HepG2 (cell line): ENCODE results near the gene SNAP29. TPM values are rescaled to one million over a fixed set of nuclear protein-coding genes. Genes with fewer than 3 reads are reported as not detected.

Source experiments
- ARID3A ChIP-seq: IDR thresholded peaks from 2 replicates; pipeline ENCODE4 v1.6.1; 2012; ENCODE audit warnings: low read depth, low read length, improper control_type of control experiment
- CHCHD3 ChIP-seq: sonication (generic); formaldehyde crosslinking; IDR thresholded peaks from 2 replicates; pipeline ENCODE4 v1.8.0; 2022; ENCODE audit warnings: mild to moderate bottlenecking, missing genetic modification reagents, moderate library complexity
- DRAP1 ChIP-seq: IDR thresholded peaks from 2 replicates; pipeline ENCODE4 v1.6.1; 2016; ENCODE audit warnings: missing genetic modification reagents, missing compliant biosample characterization
- ETV6 ChIP-seq: sonication (generic); formaldehyde crosslinking; conservative IDR thresholded peaks from 2 replicates; pipeline ENCODE4 v1.4.0; 2020; ENCODE audit warnings: missing genetic modification reagents
- HDAC2 ChIP-seq: sonication (generic); formaldehyde crosslinking; IDR thresholded peaks from 2 replicates; pipeline ENCODE4 v1.4.0; 2020; ENCODE audit warnings: missing genetic modification reagents
- JUND ChIP-seq: sonication (generic); formaldehyde crosslinking; IDR thresholded peaks from 2 replicates; pipeline ENCODE4 v1.8.0; 2022; ENCODE audit warnings: mild to moderate bottlenecking, missing genetic modification reagents
- MAFK ChIP-seq, 2 experiments: IDR thresholded peaks in 1 of 2; conservative IDR thresholded peaks in 1 of 2; 2 replicates each; pipeline ENCODE4 v1.6.1; 2011; ENCODE audit warnings: improper control_type of control experiment in 2 of 2, low read length in 2 of 2
- MATR3 ChIP-seq: sonication (generic); formaldehyde crosslinking; IDR thresholded peaks from 2 replicates; pipeline ENCODE4 v1.4.0; 2020; ENCODE audit warnings: missing genetic modification reagents
- NRL ChIP-seq: sonication (generic); formaldehyde crosslinking; IDR thresholded peaks from 2 replicates; pipeline ENCODE4 v1.5.0; 2020; ENCODE audit warnings: missing genetic modification reagents, mild to moderate bottlenecking, moderate library complexity, borderline replicate concordance
- RCOR2 ChIP-seq: IDR thresholded peaks from 2 replicates; pipeline ENCODE4 v1.6.1; 2016; ENCODE audit warnings: missing biosample characterization, missing genetic modification reagents
- TIGD3 ChIP-seq: sonication (generic); formaldehyde crosslinking; IDR thresholded peaks from 2 replicates; pipeline ENCODE4 v1.5.1; 2020; ENCODE audit warnings: mild to moderate bottlenecking, missing genetic modification reagents, borderline replicate concordance
- ZFP36 ChIP-seq: fragments of 150-350 bp; IDR thresholded peaks from 2 replicates; pipeline ENCODE4 v1.6.1; 2018; ENCODE audit warnings: borderline replicate concordance, low read length, low read depth; ENCODE audit not compliant: partially characterized antibody
- ZFX ChIP-seq: sonication (generic); formaldehyde crosslinking; IDR thresholded peaks from 2 replicates; pipeline ENCODE4 v1.4.0; 2020; ENCODE audit warnings: mild to moderate bottlenecking, low read depth, missing genetic modification reagents, moderate library complexity
- ZFY ChIP-seq: sonication (generic); formaldehyde crosslinking; IDR thresholded peaks from 2 replicates; pipeline ENCODE4 v1.4.0; 2020; ENCODE audit warnings: missing genetic modification reagents
- ZNF160 ChIP-seq: sonication (generic); formaldehyde crosslinking; IDR thresholded peaks from 2 replicates; pipeline ENCODE4 v1.8.0; 2022; ENCODE audit warnings: mild to moderate bottlenecking, inconsistent platforms, missing genetic modification reagents
- ZNF251 ChIP-seq: sonication (generic); formaldehyde crosslinking; IDR thresholded peaks from 2 replicates; pipeline ENCODE4 v1.9.0; 2021; ENCODE audit warnings: mild to moderate bottlenecking, missing genetic modification reagents
- ZNF607 ChIP-seq: sonication (generic); formaldehyde crosslinking; IDR thresholded peaks from 2 replicates; pipeline ENCODE4 v1.5.1; 2020; ENCODE audit warnings: missing genetic modification reagents, mild to moderate bottlenecking, borderline replicate concordance
- ZNF7 ChIP-seq: IDR thresholded peaks from 2 replicates; pipeline ENCODE4 v1.6.1; 2016; ENCODE audit warnings: missing biosample characterization, missing genetic modification reagents
- ZNF850 ChIP-seq: sonication (generic); formaldehyde crosslinking; conservative IDR thresholded peaks from 2 replicates; pipeline ENCODE4 v1.9.0; 2021; ENCODE audit warnings: mild to moderate bottlenecking, missing genetic modification reagents
- ZSCAN25 ChIP-seq: sonication (generic); formaldehyde crosslinking; IDR thresholded peaks from 2 replicates; pipeline ENCODE4 v1.8.0; 2022; ENCODE audit warnings: mild to moderate bottlenecking, missing genetic modification reagents
- polyA plus RNA-seq, 8 experiments: library from polyadenylated mRNA; depleted of rRNA in 3 of 8; stranded (reverse) in 7 of 8; unstranded in 1 of 8; fragments of >200 nt; fragmentation: Illumina TruSeq in 4 of 8; extraction: Trizol in 4 of 8; gene quantifications; 2 replicates each; pipeline versions ENCODE4 v1.2.1 to v1.2.3, GENCODE V29; 2011 to 2016; ENCODE audit warnings: low read depth in 4 of 8, missing spikeins in 1 of 8, mixed read lengths in 1 of 8; ENCODE audit not compliant: insufficient read depth in 1 of 8
- total RNA-seq, 5 experiments: library from RNA; depleted of rRNA; stranded (reverse); fragments of >200 nt; fragmentation: Illumina TruSeq; extraction: Trizol; gene quantifications; 2 replicates each; pipeline ENCODE4 v1.2.3, GENCODE V29; 2016; ENCODE audit warnings: low read depth in 1 of 5
- TF ChIP-seq, protein P1 (sequence below): sonication (generic); formaldehyde crosslinking; IDR thresholded peaks from 2 replicates; pipeline ENCODE4 v1.5.1; 2020; ENCODE audit warnings: mild to moderate bottlenecking, missing genetic modification reagents, moderate library complexity
- TF ChIP-seq, protein P2 (sequence below): sonication (generic); formaldehyde crosslinking; IDR thresholded peaks from 2 replicates; pipeline ENCODE4 v1.4.0; 2020; ENCODE audit warnings: mild to moderate bottlenecking, missing genetic modification reagents

SNAP29 gene
- total and polyA plus RNA-seq, 2 of the 13 experiments (the other 11 are each of a cell fraction or from before 2014, with no cell fraction given) = 12.3 to 30.7 TPM

DNA sequence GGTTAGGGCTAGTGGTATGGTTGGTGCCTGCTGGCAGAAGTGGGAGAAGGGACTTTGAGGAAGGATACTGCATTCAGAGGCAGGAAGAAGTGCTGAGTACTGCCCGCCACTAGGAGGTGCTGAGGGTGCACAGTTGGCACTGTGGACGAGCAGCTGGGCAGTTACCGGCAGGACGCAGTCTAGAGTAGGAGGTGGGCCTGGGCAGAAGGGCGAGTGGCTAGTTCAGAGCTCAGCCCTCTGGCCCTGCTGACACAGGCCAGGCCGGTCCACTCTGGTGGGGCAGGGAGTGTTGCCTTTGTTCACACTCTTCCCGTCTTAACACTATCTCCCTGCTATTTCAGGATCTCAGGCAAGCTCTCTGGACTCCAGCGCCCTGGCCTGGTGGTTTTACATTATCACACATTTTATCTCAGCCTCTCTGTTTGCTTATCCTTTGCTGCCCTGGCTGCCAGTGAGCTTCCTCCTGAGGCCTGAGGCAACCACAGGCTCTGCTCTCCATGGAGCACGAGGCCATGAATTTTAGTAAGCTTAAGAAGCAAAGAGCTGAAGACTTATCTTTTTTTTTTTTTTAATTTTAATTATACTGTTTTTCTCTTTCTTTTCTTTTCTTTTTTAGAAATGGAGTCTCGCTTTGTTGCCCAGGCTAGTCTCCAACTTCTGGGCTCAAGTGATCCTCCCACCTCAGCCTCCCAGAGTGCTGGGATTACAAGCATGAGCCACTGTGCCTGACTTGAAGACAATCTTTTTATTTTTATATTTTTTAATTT is 26.9 kb downstream of the SNAP29 start (continued):
- no peak for TF ChIP-seq ZFP36
- TF ChIP-seq, protein P1, sequence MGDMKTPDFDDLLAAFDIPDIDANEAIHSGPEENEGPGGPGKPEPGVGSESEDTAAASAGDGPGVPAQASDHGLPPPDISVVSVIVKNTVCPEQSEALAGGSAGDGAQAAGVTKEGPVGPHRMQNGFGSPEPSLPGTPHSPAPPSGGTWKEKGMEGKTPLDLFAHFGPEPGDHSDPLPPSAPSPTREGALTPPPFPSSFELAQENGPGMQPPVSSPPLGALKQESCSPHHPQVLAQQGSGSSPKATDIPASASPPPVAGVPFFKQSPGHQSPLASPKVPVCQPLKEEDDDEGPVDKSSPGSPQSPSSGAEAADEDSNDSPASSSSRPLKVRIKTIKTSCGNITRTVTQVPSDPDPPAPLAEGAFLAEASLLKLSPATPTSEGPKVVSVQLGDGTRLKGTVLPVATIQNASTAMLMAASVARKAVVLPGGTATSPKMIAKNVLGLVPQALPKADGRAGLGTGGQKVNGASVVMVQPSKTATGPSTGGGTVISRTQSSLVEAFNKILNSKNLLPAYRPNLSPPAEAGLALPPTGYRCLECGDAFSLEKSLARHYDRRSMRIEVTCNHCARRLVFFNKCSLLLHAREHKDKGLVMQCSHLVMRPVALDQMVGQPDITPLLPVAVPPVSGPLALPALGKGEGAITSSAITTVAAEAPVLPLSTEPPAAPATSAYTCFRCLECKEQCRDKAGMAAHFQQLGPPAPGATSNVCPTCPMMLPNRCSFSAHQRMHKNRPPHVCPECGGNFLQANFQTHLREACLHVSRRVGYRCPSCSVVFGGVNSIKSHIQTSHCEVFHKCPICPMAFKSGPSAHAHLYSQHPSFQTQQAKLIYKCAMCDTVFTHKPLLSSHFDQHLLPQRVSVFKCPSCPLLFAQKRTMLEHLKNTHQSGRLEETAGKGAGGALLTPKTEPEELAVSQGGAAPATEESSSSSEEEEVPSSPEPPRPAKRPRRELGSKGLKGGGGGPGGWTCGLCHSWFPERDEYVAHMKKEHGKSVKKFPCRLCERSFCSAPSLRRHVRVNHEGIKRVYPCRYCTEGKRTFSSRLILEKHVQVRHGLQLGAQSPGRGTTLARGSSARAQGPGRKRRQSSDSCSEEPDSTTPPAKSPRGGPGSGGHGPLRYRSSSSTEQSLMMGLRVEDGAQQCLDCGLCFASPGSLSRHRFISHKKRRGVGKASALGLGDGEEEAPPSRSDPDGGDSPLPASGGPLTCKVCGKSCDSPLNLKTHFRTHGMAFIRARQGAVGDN (CRISPR knock-in tag) = peak; percentile 96
- TF ChIP-seq ZNF850 (CRISPR knock-in tag) = no peak
- no peak for TF ChIP-seq MAFK (conservative IDR thresholded peaks at IDR 0.05 in 1 of 2, IDR thresholded peaks at IDR 0.05 in 1 of 2; ENCODE audit: low read length in 2 of 2)
- TF ChIP-seq CHCHD3 (CRISPR knock-in tag) = no peak
- TF ChIP-seq ARID3A = no peak; the same call in 1 of the 2 replicates
- peak; percentile 37; the same call in 1 of the 2 replicates for TF ChIP-seq ZNF607 (CRISPR knock-in tag)
- peak; percentile 29; the same call in 1 of the 2 replicates for TF ChIP-seq ZSCAN25 (CRISPR knock-in tag)
- TF ChIP-seq HDAC2 (CRISPR knock-in tag) = peak; percentile 89
- TF ChIP-seq ZFX (CRISPR knock-in tag) = peak; percentile 92
- TF ChIP-seq MATR3 (CRISPR knock-in tag) = no peak
- TF ChIP-seq ETV6 (CRISPR knock-in tag) = no peak
- no peak for TF ChIP-seq ZNF251 (CRISPR knock-in tag)
- peak; percentile 64; the same call in 1 of the 2 replicates for TF ChIP-seq ZFY
- TF ChIP-seq, protein P2, sequence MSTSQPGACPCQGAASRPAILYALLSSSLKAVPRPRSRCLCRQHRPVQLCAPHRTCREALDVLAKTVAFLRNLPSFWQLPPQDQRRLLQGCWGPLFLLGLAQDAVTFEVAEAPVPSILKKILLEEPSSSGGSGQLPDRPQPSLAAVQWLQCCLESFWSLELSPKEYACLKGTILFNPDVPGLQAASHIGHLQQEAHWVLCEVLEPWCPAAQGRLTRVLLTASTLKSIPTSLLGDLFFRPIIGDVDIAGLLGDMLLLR (CRISPR knock-in tag) = no peak
- TF ChIP-seq JUND (CRISPR knock-in tag) = no peak
- no peak; the same call in 1 of the 2 replicates for TF ChIP-seq DRAP1 (CRISPR knock-in tag)
- TF ChIP-seq TIGD3 (CRISPR knock-in tag) = no peak
- TF ChIP-seq ZNF160 (CRISPR knock-in tag) = no peak
- TF ChIP-seq RCOR2 (CRISPR knock-in tag) = no peak
- no peak for TF ChIP-seq ZNF7
- no peak for TF ChIP-seq NRL (CRISPR knock-in tag)
